ENCODE results near the gene ADIG.

DNA sequence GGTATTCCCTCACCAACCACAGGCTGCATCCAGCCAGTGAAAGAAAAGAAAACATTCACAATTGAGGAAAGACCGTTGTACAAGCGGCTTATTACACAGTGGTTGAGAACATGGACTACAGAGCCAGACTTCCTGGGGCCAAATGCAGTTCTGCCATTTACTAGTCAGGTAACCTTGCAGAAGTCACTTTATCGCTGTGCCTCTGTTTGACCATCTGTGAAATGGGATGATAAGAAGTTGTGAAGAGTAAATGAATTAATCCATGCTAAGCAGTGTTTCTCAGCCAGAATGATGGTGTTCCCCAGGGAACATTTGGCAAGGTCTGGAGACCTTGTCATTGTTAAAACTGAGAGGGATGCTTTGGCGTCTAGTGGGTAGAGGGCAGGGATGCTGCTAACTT is 35.5 kb downstream of the ADIG start:
- TF ChIP-seq, protein P1, sequence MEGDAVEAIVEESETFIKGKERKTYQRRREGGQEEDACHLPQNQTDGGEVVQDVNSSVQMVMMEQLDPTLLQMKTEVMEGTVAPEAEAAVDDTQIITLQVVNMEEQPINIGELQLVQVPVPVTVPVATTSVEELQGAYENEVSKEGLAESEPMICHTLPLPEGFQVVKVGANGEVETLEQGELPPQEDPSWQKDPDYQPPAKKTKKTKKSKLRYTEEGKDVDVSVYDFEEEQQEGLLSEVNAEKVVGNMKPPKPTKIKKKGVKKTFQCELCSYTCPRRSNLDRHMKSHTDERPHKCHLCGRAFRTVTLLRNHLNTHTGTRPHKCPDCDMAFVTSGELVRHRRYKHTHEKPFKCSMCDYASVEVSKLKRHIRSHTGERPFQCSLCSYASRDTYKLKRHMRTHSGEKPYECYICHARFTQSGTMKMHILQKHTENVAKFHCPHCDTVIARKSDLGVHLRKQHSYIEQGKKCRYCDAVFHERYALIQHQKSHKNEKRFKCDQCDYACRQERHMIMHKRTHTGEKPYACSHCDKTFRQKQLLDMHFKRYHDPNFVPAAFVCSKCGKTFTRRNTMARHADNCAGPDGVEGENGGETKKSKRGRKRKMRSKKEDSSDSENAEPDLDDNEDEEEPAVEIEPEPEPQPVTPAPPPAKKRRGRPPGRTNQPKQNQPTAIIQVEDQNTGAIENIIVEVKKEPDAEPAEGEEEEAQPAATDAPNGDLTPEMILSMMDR (conservative IDR thresholded peaks at IDR 0.05), result no peak
- TF ChIP-seq ZFX (IDR thresholded peaks at IDR 0.05), result no peak

Data from C4-2B (cell line).